WTC11 (cell line): ENCODE data around the gene APOBEC3H. TPM values are rescaled to one million over a fixed set of nuclear protein-coding genes. Genes with fewer than 3 reads are reported as not detected.
A peak's percentile ranks its signal among the peaks of the same experiment; 100 is the strongest.

Experiments used
- ATAC-seq: fragments of 200-7000 bp; cut with Tn5 transposase; 2 replicates; pipeline ENCODE4 v1.10.0; 2021; ENCODE audit warnings: mild to moderate bottlenecking, moderate library complexity
- CTCF ChIA-PET: fragments of 300-600 bp; sonication (Branson Sonifier 250); formaldehyde crosslinking; loops from one replicate; lab custom pipeline; 2021; ENCODE audit warnings: antibody characterized with exemption; lab: Charles Lee
- POLR2A ChIA-PET: fragments of 350-600 bp; sonication (Branson Sonifier 250); formaldehyde crosslinking; loops from one replicate; lab custom pipeline; 2021; ENCODE audit warnings: antibody characterized with exemption; lab: Charles Lee
- DNase-seq: peaks from one replicate; pipeline ENCODE4 v3.0.0; 2021; ENCODE audit warnings: low spot score
- H3K27ac Mint-ChIP-seq: 2 replicates; pipeline ENCODE4 v1.8.0; 2021; ENCODE audit warnings: mixed read lengths
- H3K27me3 Mint-ChIP-seq: 2 replicates; pipeline ENCODE4 v1.8.0; 2021; ENCODE audit warnings: low read depth, mild to moderate bottlenecking, moderate library complexity, mixed read lengths
- H3K36me3 Mint-ChIP-seq: 2 replicates; pipeline ENCODE4 v1.8.0; 2021; ENCODE audit warnings: mixed read lengths
- H3K4me1 Mint-ChIP-seq: 2 replicates; pipeline ENCODE4 v1.8.0; 2022; ENCODE audit warnings: mixed read lengths
- H3K4me3 Mint-ChIP-seq: 2 replicates; pipeline ENCODE4 v1.8.0; 2021; ENCODE audit warnings: mild to moderate bottlenecking, moderate library complexity, mixed read lengths
- H3K9me3 Mint-ChIP-seq: 2 replicates; pipeline ENCODE4 v1.8.0; 2021; ENCODE audit warnings: mixed read lengths
- CREM ChIP-seq: sonication (generic); formaldehyde crosslinking; IDR thresholded peaks from 2 replicates; pipeline ENCODE4 v1.8.1; 2022; ENCODE audit warnings: mild to moderate bottlenecking, missing genetic modification reagents, moderate library complexity
- GABPB1 ChIP-seq: sonication (generic); formaldehyde crosslinking; IDR thresholded peaks from 2 replicates; pipeline ENCODE4 v1.8.1; 2023; ENCODE audit warnings: mild to moderate bottlenecking, missing genetic modification reagents
- GRHL2 ChIP-seq: fragments of 250-450 bp; sonication (Bioruptor Pico); IDR thresholded peaks from 2 replicates; pipeline ENCODE4 v1.8.0; 2022; ENCODE audit warnings: mild to moderate bottlenecking, moderate library complexity; ENCODE audit not compliant: insufficient replicate concordance, severe bottlenecking
- GTF2I ChIP-seq: fragments of 250-450 bp; sonication (Bioruptor Pico); conservative IDR thresholded peaks from 2 replicates; pipeline ENCODE4 v1.4.0; 2021; ENCODE audit warnings: mild to moderate bottlenecking
- IRF2 ChIP-seq: sonication (generic); formaldehyde crosslinking; IDR thresholded peaks from 2 replicates; pipeline ENCODE4 v1.8.0; 2022; ENCODE audit warnings: low read depth, missing genetic modification reagents, borderline replicate concordance
- SOX15 ChIP-seq: fragments of 250-450 bp; sonication (Bioruptor Pico); IDR thresholded peaks from 2 replicates; pipeline ENCODE4 v1.9.0; 2021; ENCODE audit warnings: mild to moderate bottlenecking
- ZNF138 ChIP-seq: sonication (generic); formaldehyde crosslinking; conservative IDR thresholded peaks from 2 replicates; pipeline ENCODE4 v1.8.1; 2022; ENCODE audit warnings: mild to moderate bottlenecking, moderate library complexity, missing genetic modification reagents
- total RNA-seq: library from RNA; stranded (reverse); gene quantifications from 3 replicates; pipeline ENCODE4 v1.2.3, GENCODE V29; 2021
- TF ChIP-seq, protein P1 (sequence below): sonication (generic); formaldehyde crosslinking; IDR thresholded peaks from 2 replicates; pipeline ENCODE4 v1.8.0; 2023; ENCODE audit warnings: missing genetic modification reagents, mild to moderate bottlenecking, borderline replicate concordance
- TF ChIP-seq, protein P2 (sequence below): sonication (generic); formaldehyde crosslinking; IDR thresholded peaks from 2 replicates; pipeline ENCODE4 v1.8.1; 2023; ENCODE audit warnings: mild to moderate bottlenecking, missing genetic modification reagents, moderate library complexity
- TF ChIP-seq, protein P3 (sequence below): sonication (generic); formaldehyde crosslinking; IDR thresholded peaks from 2 replicates; pipeline ENCODE4 v1.8.0; 2022; ENCODE audit warnings: mild to moderate bottlenecking, missing genetic modification reagents
- TF ChIP-seq, protein P4 (sequence below): sonication (generic); formaldehyde crosslinking; IDR thresholded peaks from 2 replicates; pipeline ENCODE4 v1.8.1; 2022; ENCODE audit warnings: low read depth, mild to moderate bottlenecking, moderate library complexity, missing genetic modification reagents, borderline replicate concordance
- TF ChIP-seq, protein P5 (sequence below): sonication (generic); formaldehyde crosslinking; IDR thresholded peaks from 2 replicates; pipeline ENCODE4 v1.8.1; 2022; ENCODE audit warnings: low read depth, missing genetic modification reagents, borderline replicate concordance
- TF ChIP-seq, protein P6 (sequence below): sonication (generic); formaldehyde crosslinking; IDR thresholded peaks from 2 replicates; pipeline ENCODE4 v1.8.1; 2023; ENCODE audit warnings: mild to moderate bottlenecking, missing genetic modification reagents, borderline replicate concordance
- TF ChIP-seq, protein P7 (sequence below): fragments of 250-450 bp; sonication (Bioruptor Pico); IDR thresholded peaks from 2 replicates; pipeline ENCODE4 v1.9.0; 2021; ENCODE audit warnings: mild to moderate bottlenecking

APOBEC3H gene
- total RNA-seq, 1 experiment from 2014 or later, result 0.42 TPM

DNA sequence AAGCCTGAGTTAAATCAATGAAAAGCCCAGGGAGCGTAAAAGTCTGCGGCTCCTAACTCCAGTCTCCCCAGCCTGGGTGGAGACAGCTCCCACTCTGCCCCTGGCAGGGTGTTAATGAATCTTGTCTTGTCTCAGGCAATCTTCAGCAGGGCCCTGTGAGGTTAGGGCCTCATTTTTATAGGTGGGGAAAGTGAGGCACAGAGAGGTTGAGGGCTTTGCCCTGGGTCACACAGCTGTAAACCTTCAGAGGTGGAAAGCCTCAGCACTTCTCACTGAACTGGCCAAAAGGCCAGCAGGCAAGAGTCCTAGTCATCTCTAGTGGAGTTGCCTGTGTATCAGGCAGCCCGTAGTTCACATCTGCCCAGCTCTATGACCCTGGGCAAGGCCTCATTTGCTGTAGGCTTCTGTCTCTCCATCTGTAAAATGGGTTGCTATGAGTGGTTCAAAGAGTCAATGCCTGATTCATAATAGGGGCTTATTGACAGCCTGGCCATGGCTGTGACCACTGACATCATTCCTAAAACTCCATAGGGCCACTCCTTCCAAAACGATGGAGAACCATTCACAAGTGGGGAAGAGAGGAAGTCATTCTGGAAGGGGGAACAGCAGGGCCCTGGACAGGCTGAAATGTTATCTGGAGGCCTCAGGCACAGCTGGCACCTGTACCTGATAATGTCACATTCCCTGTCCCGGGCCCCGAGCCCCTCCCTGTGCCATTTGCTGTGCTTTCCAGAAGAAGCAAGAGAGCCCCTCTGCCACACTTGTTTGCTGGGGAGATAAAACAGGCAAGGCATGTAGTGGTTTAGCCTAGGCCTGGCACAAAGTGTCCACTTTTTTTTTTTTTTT lies 49.4 kb downstream of the APOBEC3H start:
- Mint-ChIP-seq H3K27me3 (peaks cover 8% of the 10 kb centered on the region), H3K4me3 (peak overlapping the region; percentile 68), H3K4me1 (peaks cover 38% of the 10 kb centered on the region), H3K27ac (peak overlapping the region; percentile 95), H3K9me3 (no peaks in the 10 kb centered on the region), H3K36me3 (no peaks in the 10 kb centered on the region)
- no peak for ATAC-seq
- CTCF ChIA-PET, result no interaction called here
- DNase-seq, result no peak
- POLR2A ChIA-PET, result no interaction called here
- TF ChIP-seq IRF2 (CRISPR knock-in tag), result no peak
- TF ChIP-seq GTF2I (CRISPR knock-in tag), result 0 out of 2 replicates have a peak, but pooled peaks have one; percentile 36
- TF ChIP-seq, all 79 proteins: peak for 1

DNA sequence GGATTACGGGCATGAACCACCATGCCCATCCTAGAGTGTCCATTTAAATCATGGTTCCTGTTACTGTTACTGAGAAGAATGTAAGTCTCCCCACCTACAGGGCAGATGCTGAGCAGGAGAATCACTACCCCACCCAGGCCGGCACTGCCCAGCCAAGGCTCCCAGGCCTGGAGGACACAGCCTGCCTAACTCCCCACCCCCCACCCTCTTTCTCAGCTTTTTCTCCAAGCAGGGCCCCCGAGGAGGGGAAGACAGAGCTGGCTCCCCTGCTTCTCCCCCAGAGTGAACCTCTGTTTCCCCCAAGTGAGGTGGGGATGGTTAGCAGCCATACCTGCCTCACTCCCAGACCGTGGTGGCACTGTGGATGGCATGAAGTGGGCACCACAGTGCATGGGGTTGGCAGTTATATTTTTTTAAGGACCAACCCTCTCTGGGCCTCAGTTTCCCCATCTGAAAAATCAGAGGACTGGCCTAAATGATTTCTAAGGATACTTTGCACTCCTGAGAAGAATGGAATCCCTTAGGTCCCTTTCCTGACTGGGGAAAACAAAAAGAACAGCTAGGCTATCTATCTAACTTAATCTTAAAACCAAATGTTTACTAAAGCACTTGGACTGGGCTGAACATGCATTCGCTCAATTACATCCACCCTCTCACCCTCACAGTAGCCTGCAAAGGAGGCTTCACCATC lies 50.4 kb downstream of the APOBEC3H start:
- no peak for DNase-seq
- Mint-ChIP-seq H3K4me3 (no peak overlapping the region), H3K27me3 (peaks cover 8% of the 10 kb centered on the region), H3K27ac (no peak overlapping the region), H3K36me3 (no peaks in the 10 kb centered on the region), H3K4me1 (peaks cover 39% of the 10 kb centered on the region), H3K9me3 (no peaks in the 10 kb centered on the region)
- ChIA-PET POLR2A (no interaction called here), CTCF (interaction anchor here (2.0 to 3.0 kb wide), 3 partner anchors 12 to 162 kb away, joined by 5 to 54 read pairs (median 13); no protein-coding TSS in a partner anchor)
- no peak for ATAC-seq
- TF ChIP-seq GABPB1 (CRISPR knock-in tag), result no peak
- TF ChIP-seq, protein P1, sequence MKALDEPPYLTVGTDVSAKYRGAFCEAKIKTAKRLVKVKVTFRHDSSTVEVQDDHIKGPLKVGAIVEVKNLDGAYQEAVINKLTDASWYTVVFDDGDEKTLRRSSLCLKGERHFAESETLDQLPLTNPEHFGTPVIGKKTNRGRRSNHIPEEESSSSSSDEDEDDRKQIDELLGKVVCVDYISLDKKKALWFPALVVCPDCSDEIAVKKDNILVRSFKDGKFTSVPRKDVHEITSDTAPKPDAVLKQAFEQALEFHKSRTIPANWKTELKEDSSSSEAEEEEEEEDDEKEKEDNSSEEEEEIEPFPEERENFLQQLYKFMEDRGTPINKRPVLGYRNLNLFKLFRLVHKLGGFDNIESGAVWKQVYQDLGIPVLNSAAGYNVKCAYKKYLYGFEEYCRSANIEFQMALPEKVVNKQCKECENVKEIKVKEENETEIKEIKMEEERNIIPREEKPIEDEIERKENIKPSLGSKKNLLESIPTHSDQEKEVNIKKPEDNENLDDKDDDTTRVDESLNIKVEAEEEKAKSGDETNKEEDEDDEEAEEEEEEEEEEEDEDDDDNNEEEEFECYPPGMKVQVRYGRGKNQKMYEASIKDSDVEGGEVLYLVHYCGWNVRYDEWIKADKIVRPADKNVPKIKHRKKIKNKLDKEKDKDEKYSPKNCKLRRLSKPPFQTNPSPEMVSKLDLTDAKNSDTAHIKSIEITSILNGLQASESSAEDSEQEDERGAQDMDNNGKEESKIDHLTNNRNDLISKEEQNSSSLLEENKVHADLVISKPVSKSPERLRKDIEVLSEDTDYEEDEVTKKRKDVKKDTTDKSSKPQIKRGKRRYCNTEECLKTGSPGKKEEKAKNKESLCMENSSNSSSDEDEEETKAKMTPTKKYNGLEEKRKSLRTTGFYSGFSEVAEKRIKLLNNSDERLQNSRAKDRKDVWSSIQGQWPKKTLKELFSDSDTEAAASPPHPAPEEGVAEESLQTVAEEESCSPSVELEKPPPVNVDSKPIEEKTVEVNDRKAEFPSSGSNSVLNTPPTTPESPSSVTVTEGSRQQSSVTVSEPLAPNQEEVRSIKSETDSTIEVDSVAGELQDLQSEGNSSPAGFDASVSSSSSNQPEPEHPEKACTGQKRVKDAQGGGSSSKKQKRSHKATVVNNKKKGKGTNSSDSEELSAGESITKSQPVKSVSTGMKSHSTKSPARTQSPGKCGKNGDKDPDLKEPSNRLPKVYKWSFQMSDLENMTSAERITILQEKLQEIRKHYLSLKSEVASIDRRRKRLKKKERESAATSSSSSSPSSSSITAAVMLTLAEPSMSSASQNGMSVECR (CRISPR knock-in tag), result no peak
- TF ChIP-seq, protein P2, sequence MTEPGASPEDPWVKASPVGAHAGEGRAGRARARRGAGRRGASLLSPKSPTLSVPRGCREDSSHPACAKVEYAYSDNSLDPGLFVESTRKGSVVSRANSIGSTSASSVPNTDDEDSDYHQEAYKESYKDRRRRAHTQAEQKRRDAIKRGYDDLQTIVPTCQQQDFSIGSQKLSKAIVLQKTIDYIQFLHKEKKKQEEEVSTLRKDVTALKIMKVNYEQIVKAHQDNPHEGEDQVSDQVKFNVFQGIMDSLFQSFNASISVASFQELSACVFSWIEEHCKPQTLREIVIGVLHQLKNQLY (CRISPR knock-in tag), result no peak
- no peak for TF ChIP-seq SOX15
- no peak for TF ChIP-seq ZNF138 (CRISPR knock-in tag)
- TF ChIP-seq, protein P3, sequence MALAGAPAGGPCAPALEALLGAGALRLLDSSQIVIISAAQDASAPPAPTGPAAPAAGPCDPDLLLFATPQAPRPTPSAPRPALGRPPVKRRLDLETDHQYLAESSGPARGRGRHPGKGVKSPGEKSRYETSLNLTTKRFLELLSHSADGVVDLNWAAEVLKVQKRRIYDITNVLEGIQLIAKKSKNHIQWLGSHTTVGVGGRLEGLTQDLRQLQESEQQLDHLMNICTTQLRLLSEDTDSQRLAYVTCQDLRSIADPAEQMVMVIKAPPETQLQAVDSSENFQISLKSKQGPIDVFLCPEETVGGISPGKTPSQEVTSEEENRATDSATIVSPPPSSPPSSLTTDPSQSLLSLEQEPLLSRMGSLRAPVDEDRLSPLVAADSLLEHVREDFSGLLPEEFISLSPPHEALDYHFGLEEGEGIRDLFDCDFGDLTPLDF (CRISPR knock-in tag), result no peak
- TF ChIP-seq, protein P4, sequence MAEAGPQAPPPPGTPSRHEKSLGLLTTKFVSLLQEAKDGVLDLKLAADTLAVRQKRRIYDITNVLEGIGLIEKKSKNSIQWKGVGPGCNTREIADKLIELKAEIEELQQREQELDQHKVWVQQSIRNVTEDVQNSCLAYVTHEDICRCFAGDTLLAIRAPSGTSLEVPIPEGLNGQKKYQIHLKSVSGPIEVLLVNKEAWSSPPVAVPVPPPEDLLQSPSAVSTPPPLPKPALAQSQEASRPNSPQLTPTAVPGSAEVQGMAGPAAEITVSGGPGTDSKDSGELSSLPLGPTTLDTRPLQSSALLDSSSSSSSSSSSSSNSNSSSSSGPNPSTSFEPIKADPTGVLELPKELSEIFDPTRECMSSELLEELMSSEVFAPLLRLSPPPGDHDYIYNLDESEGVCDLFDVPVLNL (CRISPR knock-in tag), result no peak
- TF ChIP-seq GRHL2, result no peak
- no peak for TF ChIP-seq CREM
- TF ChIP-seq, protein P5, sequence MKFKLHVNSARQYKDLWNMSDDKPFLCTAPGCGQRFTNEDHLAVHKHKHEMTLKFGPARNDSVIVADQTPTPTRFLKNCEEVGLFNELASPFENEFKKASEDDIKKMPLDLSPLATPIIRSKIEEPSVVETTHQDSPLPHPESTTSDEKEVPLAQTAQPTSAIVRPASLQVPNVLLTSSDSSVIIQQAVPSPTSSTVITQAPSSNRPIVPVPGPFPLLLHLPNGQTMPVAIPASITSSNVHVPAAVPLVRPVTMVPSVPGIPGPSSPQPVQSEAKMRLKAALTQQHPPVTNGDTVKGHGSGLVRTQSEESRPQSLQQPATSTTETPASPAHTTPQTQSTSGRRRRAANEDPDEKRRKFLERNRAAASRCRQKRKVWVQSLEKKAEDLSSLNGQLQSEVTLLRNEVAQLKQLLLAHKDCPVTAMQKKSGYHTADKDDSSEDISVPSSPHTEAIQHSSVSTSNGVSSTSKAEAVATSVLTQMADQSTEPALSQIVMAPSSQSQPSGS (CRISPR knock-in tag), result no peak
- TF ChIP-seq, protein P6, sequence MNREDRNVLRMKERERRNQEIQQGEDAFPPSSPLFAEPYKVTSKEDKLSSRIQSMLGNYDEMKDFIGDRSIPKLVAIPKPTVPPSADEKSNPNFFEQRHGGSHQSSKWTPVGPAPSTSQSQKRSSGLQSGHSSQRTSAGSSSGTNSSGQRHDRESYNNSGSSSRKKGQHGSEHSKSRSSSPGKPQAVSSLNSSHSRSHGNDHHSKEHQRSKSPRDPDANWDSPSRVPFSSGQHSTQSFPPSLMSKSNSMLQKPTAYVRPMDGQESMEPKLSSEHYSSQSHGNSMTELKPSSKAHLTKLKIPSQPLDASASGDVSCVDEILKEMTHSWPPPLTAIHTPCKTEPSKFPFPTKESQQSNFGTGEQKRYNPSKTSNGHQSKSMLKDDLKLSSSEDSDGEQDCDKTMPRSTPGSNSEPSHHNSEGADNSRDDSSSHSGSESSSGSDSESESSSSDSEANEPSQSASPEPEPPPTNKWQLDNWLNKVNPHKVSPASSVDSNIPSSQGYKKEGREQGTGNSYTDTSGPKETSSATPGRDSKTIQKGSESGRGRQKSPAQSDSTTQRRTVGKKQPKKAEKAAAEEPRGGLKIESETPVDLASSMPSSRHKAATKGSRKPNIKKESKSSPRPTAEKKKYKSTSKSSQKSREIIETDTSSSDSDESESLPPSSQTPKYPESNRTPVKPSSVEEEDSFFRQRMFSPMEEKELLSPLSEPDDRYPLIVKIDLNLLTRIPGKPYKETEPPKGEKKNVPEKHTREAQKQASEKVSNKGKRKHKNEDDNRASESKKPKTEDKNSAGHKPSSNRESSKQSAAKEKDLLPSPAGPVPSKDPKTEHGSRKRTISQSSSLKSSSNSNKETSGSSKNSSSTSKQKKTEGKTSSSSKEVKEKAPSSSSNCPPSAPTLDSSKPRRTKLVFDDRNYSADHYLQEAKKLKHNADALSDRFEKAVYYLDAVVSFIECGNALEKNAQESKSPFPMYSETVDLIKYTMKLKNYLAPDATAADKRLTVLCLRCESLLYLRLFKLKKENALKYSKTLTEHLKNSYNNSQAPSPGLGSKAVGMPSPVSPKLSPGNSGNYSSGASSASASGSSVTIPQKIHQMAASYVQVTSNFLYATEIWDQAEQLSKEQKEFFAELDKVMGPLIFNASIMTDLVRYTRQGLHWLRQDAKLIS (CRISPR knock-in tag), result no peak
- TF ChIP-seq, protein P7, sequence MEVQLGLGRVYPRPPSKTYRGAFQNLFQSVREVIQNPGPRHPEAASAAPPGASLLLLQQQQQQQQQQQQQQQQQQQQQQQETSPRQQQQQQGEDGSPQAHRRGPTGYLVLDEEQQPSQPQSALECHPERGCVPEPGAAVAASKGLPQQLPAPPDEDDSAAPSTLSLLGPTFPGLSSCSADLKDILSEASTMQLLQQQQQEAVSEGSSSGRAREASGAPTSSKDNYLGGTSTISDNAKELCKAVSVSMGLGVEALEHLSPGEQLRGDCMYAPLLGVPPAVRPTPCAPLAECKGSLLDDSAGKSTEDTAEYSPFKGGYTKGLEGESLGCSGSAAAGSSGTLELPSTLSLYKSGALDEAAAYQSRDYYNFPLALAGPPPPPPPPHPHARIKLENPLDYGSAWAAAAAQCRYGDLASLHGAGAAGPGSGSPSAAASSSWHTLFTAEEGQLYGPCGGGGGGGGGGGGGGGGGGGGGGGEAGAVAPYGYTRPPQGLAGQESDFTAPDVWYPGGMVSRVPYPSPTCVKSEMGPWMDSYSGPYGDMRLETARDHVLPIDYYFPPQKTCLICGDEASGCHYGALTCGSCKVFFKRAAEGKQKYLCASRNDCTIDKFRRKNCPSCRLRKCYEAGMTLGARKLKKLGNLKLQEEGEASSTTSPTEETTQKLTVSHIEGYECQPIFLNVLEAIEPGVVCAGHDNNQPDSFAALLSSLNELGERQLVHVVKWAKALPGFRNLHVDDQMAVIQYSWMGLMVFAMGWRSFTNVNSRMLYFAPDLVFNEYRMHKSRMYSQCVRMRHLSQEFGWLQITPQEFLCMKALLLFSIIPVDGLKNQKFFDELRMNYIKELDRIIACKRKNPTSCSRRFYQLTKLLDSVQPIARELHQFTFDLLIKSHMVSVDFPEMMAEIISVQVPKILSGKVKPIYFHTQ (CRISPR knock-in tag), result no peak
